Measurements from ENCODE around the gene PHAX.

GRCh38 chr5:126624534-126624933, 23.8 kb downstream of the PHAX start:
- TF ChIP-seq POLR2A (IDR thresholded peaks at IDR 0.05) (no peak), CTCF (IDR thresholded peaks at IDR 0.05) (no peak)

Data from uterus (tissue), 2 donors.